Right lobe of liver (tissue), 4 donors: ENCODE results near the gene MCCC1.

ENCODE experiments used
- CTCF ChIP-seq, 4 donors: fragments of 200-600 bp in 3 of 4; fragments of 450-650 bp in 1 of 4; IDR thresholded peaks; one replicate each; pipeline versions ENCODE4 v1.5.1 to v1.8.0; 2016 to 2022; ENCODE audit warnings: antibody characterized with exemption in 4 of 4, mild to moderate bottlenecking in 2 of 4
- POLR2A ChIP-seq: fragments of 450-650 bp; IDR thresholded peaks from one replicate; pipeline ENCODE4 v1.6.1; 2017; ENCODE audit warnings: antibody characterized with exemption, mild to moderate bottlenecking
- donor health status: DM: no; HTN: no; CAD: no.
- donor health status: DM: no; HTN: no; CAD: no.
- donor health status: DM: no; HTN: yes; CAD: no.

DNA sequence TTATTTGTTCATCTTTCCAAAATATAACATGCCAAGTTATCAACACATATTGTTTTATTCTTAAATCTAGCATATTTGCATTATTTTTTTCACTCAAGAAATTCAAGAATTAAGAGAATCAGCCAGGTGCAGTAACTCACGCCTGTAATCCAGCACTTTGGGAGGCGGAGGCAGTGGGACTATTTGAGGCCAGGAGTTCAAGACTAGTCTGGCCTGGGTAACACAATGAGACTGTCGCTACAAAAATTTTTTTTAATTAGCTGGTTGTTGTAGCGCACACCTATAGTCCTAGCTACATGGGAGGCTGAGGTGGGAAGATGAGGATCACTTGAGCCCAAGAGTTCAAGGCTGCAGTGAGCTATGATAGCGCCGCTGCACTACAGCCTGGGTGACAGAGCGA is 129.4 kb downstream of the MCCC1 start:
- TF ChIP-seq CTCF (IDR thresholded peaks at IDR 0.05) (no peak), POLR2A (no peak)
